Fibroblast of gingiva (primary cell): ENCODE measurements around the gene SHC3.
A peak's percentile ranks its signal among the peaks of the same experiment; 100 is the strongest.

ENCODE experiments used
- DNase-seq: peaks from one replicate; pipeline ENCODE4 v3.0.0-alpha.2; 2011; ENCODE audit warnings: low read depth

Gene SHC3

DNA sequence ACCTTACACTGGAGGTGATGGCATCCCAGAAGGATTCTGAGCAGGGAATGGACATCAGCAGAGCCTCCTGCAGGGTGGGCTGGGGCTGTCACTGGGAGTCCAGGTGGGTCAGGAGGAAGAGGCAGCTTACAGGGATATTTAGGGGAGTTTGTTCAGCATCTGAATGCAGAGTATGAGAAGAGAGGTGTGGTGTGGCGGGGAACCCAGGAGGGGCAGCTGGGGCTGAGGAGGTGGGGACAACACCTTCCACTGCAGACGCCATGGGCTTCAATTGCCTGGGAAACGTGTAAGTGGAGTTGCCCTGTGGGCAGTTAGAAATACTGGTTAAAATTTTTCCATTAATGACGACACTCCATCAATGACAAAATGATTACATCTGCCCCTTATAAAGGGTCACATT lies 153.9 kb downstream of the SHC3 start:
- DNase-seq, result no peak

DNA sequence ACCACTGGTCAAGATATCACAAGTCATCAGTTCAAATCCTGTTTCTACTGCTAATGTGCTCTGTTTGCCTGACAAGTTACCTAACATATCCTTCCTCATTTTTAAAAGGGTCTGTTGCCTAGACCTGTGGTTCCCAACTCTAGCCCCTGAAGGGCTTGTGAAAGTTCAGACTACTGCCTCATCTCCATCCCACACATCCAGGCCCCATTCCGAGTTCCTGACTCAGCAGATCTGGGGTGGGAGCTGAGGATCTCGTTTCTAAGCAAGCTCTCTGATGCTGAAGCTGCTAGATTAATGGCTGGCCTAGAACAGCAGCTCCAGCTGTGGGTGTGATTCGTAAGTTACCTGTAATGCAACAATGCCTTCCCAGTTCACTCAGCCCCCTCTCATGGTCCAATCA lies 154.9 kb downstream of the SHC3 start:
- DNase-seq, result no peak

DNA sequence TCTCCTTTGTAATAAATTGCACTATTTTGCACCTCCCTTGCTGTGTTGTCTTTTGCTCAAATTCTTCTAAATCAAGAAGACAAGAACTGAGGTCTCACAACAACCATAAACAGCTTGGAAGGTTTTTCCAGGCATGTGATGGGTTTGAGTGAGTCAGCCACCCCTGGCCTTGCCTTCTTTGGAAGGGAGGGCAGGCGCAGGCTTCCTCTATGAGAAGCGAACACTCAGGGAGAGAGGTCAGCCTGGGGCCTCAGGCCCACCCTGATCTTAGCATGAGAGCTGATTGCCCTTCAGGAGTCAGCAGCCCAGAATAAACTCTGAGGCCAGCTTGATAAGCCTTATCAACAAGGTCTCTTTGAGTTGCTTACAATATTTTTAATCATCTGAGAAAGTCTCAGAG lies 155.7 kb downstream of the SHC3 start:
- peak; percentile 28 for DNase-seq

DNA sequence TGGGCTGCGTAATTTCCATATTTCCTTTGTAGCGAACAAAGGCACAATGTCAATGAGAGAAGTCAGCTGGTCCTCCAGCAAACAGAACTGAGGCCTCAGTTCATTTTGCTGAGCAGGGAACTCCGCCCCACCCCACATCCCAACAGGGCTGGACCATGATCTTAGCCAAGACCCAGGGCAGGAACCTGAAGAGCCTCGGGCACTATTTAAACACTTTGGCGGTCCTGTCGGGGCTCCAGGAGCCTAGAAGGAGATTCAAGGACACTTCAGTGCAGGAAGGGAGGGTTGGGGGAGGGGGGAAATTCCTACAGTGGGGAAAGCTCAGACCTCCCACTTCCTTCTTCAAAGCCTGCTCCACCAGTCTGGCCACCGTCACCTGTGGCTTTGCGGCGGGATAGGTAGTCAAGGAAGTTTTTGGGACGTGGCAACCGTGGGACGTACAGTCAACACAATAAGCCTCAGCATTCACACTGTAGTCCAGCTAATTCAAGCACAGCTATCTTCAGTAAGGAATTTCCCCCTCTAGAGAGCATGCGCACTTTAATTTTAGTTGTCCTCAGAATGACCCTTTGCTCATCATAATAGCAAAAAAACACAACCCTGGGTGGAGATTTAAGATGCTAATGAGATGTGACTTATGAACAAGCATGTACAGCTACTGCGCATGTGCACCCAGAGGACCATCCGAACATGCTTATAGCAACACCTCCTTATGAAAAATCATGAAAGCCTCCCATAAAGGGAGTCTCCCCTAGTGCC lies 156.4 kb downstream of the SHC3 start:
- no peak for DNase-seq

DNA sequence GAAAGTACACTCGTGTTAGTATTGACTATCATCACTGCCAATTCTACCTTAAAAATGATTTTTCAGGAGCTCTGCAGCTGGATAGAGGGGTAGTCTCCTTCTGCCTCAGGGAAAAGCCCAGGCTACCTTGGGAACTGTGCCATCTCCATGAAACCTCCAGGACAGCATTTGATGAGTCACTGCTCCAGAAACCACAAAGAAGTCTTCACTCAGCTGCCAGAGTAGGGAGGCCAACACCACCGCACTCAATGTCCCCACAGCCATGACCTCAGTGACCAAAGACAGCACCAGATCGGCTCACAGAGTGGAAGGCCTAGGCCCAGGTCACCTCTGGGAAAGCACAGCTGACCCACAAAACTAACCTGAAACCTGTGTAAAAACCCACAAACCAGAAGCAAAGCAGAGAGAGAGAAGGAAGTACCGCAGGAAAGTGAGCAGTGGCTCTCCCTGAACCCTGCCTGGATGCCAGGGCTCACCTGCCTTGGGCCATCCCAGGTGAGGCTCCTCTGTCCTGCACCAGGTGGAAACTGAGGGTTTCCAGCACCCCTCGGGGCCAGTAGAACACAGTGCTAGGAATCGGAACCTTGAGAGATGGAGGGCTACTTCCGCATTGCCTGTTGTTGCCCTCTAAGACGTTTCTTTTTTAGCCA lies 157.3 kb downstream of the SHC3 start:
- DNase-seq, result peak; percentile 79

DNA sequence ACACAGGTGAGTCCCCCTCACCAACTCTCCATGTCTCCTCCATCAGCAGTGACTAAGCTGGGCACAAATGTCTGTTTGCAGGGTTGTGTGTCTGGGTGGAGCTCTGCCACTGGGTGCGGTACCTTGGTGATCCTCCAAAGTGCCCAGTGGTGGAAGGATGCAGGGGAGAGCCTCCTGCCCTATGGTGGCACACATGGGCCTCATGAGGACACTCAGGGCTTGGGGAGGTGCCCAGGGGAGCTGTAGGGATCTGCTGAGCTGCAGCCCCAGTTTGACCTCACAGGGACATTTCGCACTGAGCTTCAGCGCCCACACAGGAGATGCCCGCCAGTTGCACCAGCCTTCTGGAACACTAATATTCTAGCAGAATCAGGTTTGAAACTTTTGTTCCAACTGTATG lies 157.9 kb downstream of the SHC3 start:
- DNase-seq, result no peak

DNA sequence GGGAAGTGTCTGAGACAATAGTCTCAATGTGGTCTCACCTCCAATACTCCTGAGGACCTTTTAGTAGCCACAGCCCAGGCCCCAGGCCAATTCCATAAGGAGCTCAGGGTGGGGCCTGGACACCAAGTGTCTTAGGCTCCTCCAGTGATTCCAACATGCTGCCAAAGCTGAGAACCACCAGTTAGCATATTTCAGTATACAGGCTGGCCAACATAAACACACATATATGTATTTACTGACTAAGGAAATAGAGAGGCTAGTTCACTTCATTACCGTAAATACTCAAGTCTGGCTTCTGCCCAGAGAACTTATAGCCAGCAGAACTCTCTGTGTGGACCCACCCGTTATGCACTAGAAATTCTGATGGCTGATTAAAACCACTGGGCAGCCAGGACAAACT lies 163.3 kb downstream of the SHC3 start:
- DNase-seq, result no peak

DNA sequence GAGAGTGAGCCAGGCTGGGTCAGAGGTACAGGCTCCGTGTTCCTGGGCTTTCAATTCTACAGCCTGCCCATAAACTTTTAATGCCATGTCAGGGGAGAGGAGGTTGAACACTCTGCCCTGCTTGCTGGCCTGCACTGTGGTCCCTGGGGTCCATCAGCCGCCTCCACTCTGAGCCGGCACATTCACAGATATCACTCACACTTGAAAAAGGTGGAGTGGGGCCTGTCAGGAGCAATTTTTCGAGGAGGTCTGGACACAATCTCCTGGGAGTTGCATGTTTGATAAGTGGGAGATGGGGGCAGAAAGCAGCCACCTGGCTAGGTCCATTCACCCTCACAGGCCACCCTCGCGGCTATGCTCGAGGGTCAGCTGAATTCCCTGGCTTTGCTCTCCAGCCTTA lies 164.5 kb downstream of the SHC3 start:
- DNase-seq, result no peak

DNA sequence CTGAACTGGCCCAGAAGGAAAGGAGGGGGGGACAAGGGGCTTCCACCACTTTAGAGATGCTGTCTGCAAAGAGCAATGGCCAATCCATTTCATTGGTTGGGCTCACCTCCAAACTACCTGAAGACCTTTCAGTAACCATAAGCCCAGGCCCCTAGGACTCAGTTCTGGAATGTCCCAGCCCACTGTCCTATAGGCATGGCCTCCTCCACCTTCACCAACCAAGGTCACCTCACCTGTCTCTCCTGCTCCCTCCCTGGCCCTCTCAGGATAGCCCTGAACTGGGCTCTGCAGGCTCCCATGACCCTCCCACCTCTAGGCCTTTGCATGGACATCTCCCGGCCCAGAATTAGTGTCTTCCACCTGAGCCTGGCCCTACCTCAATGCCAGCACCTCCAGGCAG lies 165.0 kb downstream of the SHC3 start:
- no peak for DNase-seq

DNA sequence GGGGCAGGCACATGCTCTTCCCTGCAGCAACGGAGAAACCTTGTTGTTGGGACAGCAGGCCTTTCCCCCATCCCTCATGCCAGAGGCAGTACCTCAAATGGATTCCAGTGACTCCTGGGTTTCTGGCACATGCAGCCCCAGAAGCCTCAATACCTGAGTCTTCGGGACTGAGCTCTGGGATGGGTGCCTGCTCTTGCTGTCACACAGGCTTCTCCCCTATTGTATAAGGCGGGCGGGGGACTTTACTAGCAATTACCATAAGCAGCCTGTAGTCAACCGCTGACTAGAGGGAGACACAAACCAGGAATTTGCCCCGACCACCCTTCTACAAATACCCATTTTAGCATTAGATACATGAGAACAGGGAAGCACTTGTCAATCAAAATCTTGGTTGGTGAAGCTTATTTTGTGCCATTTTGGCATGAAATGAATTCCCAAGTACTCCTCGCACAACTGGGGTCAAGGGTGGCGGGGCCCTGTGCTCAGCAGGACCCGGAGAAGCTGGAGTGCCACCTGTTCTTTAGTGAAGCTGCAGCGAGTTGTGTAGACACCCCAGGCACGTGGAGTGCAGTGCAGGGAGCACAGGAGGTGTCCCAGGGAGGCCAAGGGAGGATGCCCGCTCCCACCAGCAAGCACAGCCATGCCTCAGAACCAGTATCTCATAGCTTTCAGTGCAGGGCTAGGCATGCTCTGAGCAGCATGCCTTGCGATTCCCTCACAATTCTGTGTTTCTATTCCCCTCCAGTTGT lies 166.2 kb downstream of the SHC3 start:
- no peak for DNase-seq

DNA sequence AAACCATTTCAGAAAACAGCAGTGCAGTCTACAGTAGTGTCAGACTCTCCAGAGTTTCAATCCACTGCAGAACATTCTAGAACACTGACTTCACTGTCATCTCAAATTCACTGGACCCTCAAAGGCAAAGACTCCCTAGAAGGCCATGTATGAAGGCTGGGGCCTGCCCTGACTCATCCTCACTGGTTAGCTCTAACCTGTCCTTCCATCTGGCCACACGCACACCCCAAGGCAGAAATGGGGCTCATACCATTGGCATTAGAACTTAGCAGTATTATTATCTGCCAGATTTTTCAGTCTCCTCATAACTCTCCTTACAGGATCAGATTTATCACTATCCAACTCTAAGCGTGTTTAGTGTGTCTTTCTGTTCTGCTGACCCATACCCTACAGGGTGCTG lies 166.9 kb downstream of the SHC3 start:
- DNase-seq, result no peak

DNA sequence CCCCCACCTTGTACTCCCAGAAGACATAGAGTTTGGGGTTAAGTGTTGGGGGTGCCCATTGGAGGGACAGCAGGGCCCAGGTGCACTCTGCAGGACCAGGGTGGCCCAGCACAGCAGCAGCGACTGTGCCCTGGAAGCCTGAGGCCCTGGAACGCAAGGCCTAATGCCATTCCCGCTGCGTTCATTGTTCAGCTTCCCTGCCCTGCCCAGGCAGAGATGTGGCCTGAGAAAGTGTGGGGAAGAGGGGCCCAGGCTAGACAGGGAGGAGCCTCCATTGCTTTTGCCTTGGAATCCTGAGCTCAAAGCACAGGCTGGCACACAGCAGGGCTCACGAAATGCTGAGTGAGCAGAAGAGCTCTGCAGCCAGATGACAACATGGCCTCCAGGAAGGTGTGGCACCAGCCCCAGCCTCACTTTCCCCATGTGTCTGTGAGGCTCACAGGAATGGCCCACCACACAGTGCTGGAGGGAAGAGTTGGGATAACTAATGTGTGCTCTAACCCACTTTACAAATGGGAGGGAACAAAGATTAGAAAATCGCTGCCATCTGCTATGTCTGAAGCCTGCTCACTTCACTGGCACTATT lies 168.0 kb downstream of the SHC3 start:
- no peak for DNase-seq

DNA sequence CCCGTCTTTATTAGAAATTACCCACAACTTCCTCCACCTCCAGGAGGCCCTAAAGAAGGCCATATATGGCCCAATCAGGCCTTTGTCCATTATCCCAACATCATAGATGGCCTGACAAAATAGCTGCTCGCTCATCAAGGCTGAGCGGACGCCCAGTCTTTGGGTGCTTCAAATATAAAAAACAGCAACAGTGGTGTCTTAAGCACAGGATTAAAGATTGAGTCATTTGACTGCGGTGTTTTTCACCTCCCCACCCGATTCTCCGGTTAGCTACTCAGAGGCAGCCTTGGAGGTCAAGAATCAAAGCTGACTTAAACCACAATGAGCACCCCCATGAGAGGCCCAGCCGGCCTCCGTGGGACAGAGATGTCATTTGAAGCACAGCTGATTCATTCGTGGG lies 168.6 kb downstream of the SHC3 start:
- no peak for DNase-seq

DNA sequence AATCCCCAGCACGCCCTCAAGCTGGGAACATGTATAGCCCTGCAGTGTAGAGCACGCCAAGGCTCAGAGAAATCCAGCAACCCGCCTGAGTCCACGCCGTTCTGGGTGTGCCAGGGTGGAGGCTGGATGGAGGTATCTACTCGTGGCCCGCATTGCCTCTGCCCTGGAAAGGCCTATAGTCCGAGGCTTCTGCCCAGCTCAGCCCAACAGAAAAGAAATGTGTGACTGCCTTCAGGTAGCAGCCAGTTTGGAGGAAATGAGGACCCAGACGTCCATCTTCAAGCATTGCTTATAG lies 169.1 kb downstream of the SHC3 start:
- DNase-seq, result no peak

DNA sequence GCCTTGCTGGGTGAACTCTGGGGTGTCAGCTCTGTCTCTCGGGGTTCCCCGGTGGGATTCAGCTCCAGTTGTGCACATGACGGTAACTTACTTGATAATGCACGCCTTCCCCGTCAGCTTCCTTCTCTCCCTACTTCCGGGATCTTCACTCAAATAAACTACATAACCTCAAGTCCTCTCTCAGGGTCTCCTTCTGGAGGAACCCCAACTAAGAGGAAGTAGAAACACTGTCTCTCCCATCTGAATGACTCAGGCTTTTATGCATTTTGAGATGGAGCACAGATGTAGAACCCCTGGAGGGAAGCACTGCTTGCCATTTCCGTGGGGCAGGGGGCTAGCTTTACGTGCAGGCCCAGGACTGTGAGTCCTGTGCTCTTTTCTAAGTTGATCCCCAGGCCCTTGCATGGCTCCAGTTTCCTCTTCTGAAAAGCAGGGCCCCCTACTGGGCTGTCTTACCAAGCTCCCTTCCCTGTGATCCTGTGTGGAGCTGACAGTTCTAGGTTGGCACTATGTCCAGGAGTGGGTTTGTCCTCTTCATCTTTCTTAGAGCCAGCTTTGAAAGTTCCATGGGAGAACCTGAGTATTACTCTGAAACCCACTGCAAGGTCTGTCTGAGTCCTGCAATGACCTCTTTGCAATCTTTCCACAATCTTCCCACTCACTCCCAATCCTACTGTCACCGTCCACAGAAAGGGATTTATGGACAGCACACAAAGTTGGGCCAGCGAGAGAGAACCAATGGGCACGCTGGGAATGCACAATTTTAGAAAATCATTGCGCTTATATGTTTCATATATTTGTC lies 169.7 kb downstream of the SHC3 start:
- DNase-seq, result no peak

DNA sequence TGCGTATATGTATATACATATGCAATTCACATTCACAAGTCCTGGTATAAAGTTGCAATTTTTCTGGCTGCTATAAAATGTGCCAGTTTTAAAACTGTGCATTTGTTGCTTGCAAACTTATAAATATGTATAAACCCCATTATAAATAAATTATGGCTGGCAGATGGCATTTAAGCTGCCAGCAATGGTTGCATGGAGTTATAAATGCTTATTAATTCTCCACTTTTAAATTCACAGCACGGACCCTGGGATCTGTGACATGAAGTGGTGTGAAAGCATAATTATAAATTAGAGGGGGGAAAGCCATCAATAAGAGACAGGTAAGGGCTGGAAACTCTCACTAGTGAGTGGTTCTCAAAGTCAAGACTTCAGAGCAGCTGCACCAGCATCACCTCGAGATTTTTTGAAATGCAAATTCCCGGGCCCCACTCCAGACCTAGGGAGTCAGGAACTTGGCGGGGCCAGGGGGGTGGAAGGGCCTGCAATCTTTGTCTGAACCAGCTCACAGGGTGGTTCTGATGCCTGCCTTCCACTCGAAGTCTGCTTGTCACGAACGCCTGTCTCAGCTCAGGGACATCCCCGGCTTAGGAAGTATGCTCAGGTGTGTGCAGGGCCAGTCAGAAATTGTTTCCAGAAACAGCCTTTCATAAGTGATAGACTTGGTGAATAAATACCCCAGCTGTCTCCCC lies 170.4 kb downstream of the SHC3 start:
- DNase-seq, result no peak

DNA sequence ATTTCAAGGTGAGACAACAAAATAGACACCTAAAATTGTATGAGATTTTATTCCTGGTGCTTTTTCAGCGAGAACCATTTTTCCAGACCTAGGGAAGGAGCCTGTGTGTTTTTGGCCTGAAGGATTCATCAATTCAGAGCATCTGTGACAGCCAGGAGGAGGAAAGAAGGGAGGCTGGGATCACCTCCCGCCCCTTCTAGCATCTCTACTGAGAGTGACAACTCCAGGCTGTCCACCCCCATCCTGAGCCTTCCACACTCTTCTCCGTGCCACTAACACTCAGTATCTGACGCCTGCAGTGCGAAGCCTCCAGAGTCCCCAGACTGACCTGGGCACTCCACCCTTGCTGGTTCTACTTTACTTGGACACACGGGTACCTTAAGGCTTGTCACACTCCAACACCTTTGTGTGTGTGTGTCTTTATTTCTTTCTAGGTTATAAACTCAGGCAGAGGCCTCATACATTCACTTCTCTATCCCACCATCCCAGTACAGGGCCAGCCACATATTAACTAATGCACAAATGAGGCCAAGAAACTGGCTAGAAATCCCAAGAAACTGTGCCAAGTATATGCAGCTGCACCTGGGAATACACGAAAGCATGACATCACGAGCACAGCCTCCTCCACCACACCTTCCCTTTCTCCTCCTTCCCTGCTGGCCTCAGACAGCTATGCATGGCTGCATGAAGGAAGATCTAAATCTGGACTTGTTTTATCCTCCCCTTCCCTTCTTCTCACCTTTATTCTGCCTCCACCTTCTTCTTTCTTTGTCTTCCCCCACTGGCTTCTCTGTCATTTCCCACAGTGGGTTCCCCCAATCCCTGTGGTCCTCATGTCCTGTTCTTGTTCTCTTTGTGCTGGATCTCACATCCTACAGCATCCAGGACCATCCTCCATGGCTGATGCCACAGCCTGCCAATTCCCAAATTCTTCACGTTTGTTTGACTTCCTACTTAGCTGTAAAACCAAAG lies 171.3 kb downstream of the SHC3 start:
- DNase-seq, result no peak

DNA sequence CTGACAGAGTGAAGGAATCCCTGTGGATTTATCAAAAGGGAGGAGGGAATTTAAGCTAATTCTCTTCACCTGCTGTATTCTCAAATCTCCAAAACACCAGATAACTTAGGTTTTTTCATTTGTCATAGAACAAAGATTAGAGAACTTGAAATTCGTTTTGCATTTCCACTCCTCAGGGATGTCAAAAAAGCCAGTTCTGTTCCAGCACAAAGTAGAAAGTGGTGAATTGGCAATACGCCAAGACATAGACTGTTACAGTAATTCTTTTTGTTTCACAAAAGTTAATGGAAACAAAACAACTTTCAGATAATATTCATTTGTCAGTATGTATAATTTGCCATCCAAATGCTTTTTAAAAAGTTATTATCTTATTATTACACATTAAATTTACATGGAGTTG lies 172.4 kb downstream of the SHC3 start:
- DNase-seq, result no peak

DNA sequence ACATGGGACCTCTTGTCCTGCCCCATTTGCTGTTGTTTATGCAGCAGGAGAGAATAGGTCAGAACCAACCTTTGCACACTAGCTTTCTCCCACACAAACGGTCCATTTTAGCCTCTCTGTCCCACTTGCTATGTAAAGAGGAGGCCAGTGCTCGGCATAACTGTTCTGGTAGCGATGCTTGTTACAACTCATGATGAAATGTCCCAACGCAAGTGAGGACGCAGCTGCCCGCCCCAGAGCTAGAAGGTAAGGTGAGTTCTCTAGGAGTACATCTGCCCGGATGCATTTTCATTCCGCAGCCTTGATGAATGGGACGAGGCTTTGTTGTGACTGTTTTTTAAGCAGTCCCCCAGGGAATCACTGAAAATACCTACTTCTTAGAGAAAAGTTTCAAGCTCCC lies 173.3 kb downstream of the SHC3 start:
- no peak for DNase-seq

DNA sequence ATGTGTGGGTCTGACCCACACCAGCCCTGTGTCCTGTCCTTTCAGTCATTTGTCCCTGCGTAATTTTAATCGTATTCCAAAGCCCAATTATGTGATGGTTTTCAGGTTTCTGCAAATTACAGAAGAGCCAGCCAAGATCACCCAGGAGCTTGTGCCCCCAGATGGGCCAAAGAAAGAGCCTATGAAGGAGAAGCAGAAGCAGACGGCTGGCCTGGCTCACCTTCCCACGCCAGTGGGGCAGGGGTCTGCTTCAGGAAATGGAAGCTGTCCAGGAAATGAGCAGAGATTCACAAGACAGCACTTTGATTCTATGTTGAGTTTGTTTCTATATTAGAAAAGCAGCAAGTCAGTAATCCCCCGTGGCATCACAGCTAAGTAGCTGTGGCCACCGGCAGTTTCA lies 175.6 kb downstream of the SHC3 start:
- DNase-seq, result no peak
